A673 (cell line): Measurements from ENCODE around the gene THBD. TPM values are rescaled to one million over a fixed set of nuclear protein-coding genes. Genes with fewer than 3 reads are reported as not detected.

Experiments
- BruUV-seq: library from RNA; stranded (reverse); fragments of 400-500 nt; replicated peaks from 2 replicates; lab custom pipeline; 2021; lab: Mats Ljungman, UMichigan
- CTCF ChIA-PET: fragments of 300-600 bp; sonication (Branson Sonifier 250); formaldehyde crosslinking; loops from one replicate; lab custom pipeline; 2022; ENCODE audit warnings: antibody characterized with exemption; lab: Charles Lee
- POLR2A ChIA-PET: fragments of 300-600 bp; sonication (Branson Sonifier 250); formaldehyde crosslinking; loops from one replicate; lab custom pipeline; 2022; ENCODE audit warnings: antibody characterized with exemption; ENCODE audit not compliant: low non-redundant PET; lab: Charles Lee
- DNase-seq: peaks from one replicate; pipeline ENCODE4 v3.0.0-alpha.2; 2015; ENCODE audit warnings: low spot score
- H3K27ac ChIP-seq: fragments of 200-600 bp; sonication (generic); 2 replicates; pipeline ENCODE4 v1.5.1; 2016; ENCODE audit warnings: mixed run types, low read depth, mild to moderate bottlenecking, mixed read lengths, antibody characterized with exemption, low read length; ENCODE audit not compliant: poor library complexity, severe bottlenecking
- H3K27me3 ChIP-seq: fragments of 200-600 bp; sonication (generic); replicated peaks from 2 replicates; pipeline ENCODE4 v1.6.1; 2017; ENCODE audit warnings: mixed run types, low read depth, mild to moderate bottlenecking, mixed read lengths, antibody characterized with exemption, low read length; ENCODE audit not compliant: insufficient read depth, poor library complexity
- H3K36me3 ChIP-seq: fragments of 200-600 bp; sonication (generic); 2 replicates; pipeline ENCODE4 v1.6.1; 2016; ENCODE audit warnings: mixed run types, mild to moderate bottlenecking, mixed read lengths, antibody characterized with exemption, low read length; ENCODE audit not compliant: insufficient read depth, poor library complexity, severe bottlenecking
- H3K4me1 ChIP-seq: fragments of 200-600 bp; sonication (generic); 2 replicates; pipeline ENCODE4 v1.6.1; 2017; ENCODE audit warnings: mixed run types, mild to moderate bottlenecking, mixed read lengths, antibody characterized with exemption, low read length; ENCODE audit not compliant: insufficient read depth, poor library complexity, severe bottlenecking
- H3K4me3 ChIP-seq: fragments of 200-600 bp; sonication (generic); 2 replicates; pipeline ENCODE4 v1.5.1; 2016; ENCODE audit warnings: low read depth, mixed run types, mild to moderate bottlenecking, mixed read lengths, low read length; ENCODE audit not compliant: poor library complexity, severe bottlenecking
- H3K9me3 ChIP-seq: fragments of 200-600 bp; sonication (generic); 2 replicates; pipeline ENCODE4 v1.6.1; 2016; ENCODE audit warnings: mixed run types, low read depth, mild to moderate bottlenecking, mixed read lengths, antibody characterized with exemption, low read length; ENCODE audit not compliant: poor library complexity, severe bottlenecking
- CTCF ChIP-seq: fragments of 300-800, 200-600 bp; sonication (generic); conservative IDR thresholded peaks from 2 replicates; pipeline ENCODE4 v1.5.1; 2017; ENCODE audit warnings: low read depth, mild to moderate bottlenecking, antibody characterized with exemption, low read length, moderate library complexity, mixed read lengths
- EZH2 ChIP-seq: fragments of 200-600 bp; sonication (generic); IDR thresholded peaks from 2 replicates; pipeline ENCODE4 v1.6.1; 2017; ENCODE audit warnings: borderline replicate concordance, low read depth, mild to moderate bottlenecking, mixed read lengths, antibody characterized with exemption, low read length; ENCODE audit not compliant: poor library complexity, severe bottlenecking
- intact Hi-C: fragments of 100-400 bp; cut with micrococcal nuclease; formaldehyde crosslinking; loops from one replicate; pipeline ENCODE4 v1.10.0; 2022; ENCODE audit not compliant: unreplicated experiment
- total RNA-seq: library from RNA; stranded (reverse); gene quantifications from 2 replicates; pipeline ENCODE4 v1.2.3, GENCODE V29; 2021

The THBD gene
- total RNA-seq, 1 experiment from 2014 or later = not detected

- no peaks in the 10 kb centered on the region for H3K9me3 ChIP-seq
- H3K36me3 ChIP-seq = no peaks in the 10 kb centered on the region
- H3K4me1 ChIP-seq = no peaks in the 10 kb centered on the region
- H3K4me3 ChIP-seq = no peak overlapping the region
- ChIA-PET POLR2A (no interaction called here), CTCF (no interaction called here)
- no peak for DNase-seq
- peaks cover 42% of the 10 kb centered on the region for H3K27me3 ChIP-seq
- intact Hi-C loops = no loop called here
- H3K27ac ChIP-seq = no peak overlapping the region
- no TSS peak for BruUV-seq
- TF ChIP-seq CTCF (no peak), EZH2 (no peak)
Measured at GRCh38 chr20:23062632-23063031, 13.2 kb upstream of the THBD start.

GRCh38 chr20:23061734-23062561 is 12.5 kb upstream of the THBD start:
- TF ChIP-seq EZH2 (no peak), CTCF (0 out of 2 replicates have a peak, but pooled peaks have one; percentile 18)
- CTCF ChIA-PET = no interaction called here
- Histone ChIP-seq H3K9me3 (no peaks in the 10 kb centered on the region), H3K36me3 (no peaks in the 10 kb centered on the region), H3K4me1 (no peaks in the 10 kb centered on the region), H3K27me3 (peaks cover 42% of the 10 kb centered on the region), H3K27ac (no peak overlapping the region), H3K4me3 (no peak overlapping the region)
- intact Hi-C loops = no loop called here
- POLR2A ChIA-PET = no interaction called here
- BruUV-seq = no TSS peak
- DNase-seq = peak; percentile 10

GRCh38 chr20:23061262-23061661 is 11.8 kb upstream of the THBD start:
- no peak for DNase-seq
- intact Hi-C loops = no loop called here
- no peaks in the 10 kb centered on the region for H3K36me3 ChIP-seq
- POLR2A ChIA-PET = no interaction called here
- no peaks in the 10 kb centered on the region for H3K4me1 ChIP-seq
- peaks cover 39% of the 10 kb centered on the region for H3K27me3 ChIP-seq
- no peak overlapping the region for H3K27ac ChIP-seq
- no peak for TF ChIP-seq CTCF
- TF ChIP-seq EZH2 = no peak
- CTCF ChIA-PET = no interaction called here
- peaks cover 1% of the 10 kb centered on the region for H3K9me3 ChIP-seq
- BruUV-seq = no TSS peak
- no peak overlapping the region for H3K4me3 ChIP-seq
